Inferior parietal cortex (tissue), 1 donor: ENCODE results near the gene TGFB3.
"Not testable (repeated sequence)": the region's sequence is repeated elsewhere in the genome, so short reads cannot be mapped to it uniquely, and the experiment has no call there.

Experiments used
- DNase-seq: peaks from one replicate; pipeline ENCODE4 v3.0.0-alpha.2; 2016; ENCODE audit errors: extremely low spot score

Gene TGFB3

DNA sequence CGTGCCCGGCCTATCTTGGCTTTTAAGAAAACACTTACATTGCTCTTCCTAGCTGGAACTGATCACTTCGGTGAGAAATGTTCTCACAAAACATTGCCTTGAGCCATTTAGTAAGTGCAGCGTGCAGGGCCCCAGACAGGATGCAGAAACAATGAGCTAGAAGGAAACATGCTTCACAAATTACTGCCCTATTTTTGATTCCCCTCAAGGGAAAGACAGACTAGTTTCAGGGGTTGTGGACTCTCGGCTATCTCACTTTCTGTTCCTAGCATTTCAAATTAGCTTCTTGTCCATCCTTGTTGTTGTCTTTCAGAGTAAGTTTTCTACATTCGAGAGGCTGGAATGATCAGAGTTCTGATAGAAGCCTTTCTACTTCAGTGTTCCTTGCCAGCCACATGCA lies 21.6 kb downstream of the TGFB3 start:
- no peak for DNase-seq

DNA sequence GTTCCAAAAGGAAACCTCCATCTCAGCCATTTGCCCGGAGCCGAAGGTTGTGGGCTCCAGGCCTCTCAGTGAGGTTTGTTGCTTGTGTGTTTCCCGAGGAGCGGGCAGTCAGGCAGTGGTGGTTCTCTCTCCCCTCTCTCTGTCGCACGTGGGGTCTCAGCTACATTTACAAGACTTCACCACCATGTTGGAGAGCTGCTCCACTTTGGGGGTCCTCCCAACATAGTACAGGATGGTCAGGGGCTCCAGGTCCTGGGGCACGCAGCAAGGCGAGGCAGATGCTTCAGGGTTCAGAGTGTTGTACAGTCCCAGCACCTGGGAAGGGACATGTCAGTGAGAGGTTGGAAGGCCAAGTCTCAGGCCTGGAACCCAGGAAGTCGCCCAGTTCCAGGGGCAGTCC lies 22.8 kb downstream of the TGFB3 start:
- no peak for DNase-seq

DNA sequence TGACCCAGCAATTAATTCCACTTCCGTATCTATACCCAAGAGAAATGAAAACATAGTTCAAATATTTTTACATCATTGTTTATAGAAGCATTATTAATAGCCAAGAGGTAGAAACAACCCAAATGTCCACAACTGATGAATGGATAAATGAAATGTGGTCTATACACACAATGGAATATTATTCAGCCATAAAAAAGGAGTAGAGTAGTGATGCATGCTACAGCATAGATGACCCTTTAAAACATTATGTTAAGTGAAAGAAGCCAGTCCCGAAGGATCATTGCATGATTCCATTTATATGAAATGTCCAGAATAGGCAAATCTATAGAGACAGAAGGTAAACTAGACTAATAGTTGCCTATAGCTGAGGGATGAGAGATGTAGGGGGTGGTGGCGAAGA lies 29.3 kb downstream of the TGFB3 start:
- no peak for DNase-seq

DNA sequence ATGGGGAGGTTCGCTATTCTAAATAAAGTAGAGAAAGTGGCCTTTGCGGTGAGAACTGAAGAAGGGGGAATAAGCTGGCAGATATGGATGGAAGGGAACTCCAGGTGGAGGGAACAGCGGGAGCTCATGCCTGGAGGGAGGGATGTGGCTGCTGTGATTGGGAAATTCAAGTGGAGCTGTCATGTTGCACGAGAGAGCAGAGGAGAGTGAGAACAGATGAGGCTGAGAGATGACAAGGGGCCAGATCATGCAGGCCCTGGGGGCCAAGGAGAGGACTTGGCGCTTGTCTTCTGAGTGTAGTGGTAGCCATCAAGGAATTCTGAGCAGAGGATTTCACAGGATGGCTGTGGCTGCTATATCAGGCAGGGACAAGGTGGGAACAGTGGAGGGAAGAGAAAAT lies 35.0 kb downstream of the TGFB3 start:
- DNase-seq: no peak

DNA sequence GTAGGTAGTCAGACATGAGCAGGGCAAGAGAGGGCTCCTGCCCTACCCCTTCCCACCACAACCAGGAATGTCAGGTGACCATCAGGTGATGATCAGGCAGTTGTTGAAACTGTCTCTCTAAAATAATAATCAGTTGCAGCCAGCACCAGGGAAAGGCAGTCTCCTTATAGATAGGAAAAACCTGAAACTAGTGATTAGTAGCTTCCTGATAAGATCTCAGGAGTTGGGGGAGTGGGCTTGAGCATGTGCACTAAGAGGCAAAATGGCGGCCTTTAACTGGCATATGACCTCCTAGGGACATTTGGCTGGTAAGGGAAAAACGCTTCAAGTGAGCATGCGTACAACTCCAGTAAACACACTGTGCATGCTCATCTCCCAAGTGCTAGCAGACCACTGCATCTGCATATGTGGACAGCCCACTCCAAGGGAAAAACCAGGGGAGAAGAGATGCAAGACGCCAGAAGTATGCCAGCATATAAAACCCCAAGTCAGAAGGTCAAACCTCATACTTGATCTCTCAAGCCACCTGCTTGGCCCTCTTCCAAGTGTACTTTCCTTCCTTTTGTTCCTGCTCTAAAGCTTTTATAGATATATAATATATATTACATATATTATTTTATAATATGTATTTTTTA lies 37.1 kb downstream of the TGFB3 start:
- no peak for DNase-seq

DNA sequence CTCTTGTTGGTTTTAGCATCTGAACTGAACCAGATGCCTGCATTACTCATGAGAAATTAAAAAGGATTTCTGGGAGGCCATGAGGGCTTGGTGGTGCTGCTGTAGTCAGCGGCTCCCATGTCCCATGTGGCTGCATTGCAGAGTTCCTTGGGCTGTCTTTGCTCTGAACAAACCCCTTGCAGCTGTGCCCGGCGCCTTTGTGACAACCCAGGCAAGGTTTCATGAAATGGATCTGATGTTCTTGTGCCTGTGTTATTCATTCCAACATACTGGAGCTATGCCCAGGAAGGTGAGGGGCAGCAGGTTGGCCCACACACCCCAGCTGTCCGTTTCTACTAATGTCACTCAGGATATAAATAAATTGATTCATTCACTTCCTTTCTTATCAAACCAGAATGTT lies 40.8 kb downstream of the TGFB3 start:
- no peak for DNase-seq

DNA sequence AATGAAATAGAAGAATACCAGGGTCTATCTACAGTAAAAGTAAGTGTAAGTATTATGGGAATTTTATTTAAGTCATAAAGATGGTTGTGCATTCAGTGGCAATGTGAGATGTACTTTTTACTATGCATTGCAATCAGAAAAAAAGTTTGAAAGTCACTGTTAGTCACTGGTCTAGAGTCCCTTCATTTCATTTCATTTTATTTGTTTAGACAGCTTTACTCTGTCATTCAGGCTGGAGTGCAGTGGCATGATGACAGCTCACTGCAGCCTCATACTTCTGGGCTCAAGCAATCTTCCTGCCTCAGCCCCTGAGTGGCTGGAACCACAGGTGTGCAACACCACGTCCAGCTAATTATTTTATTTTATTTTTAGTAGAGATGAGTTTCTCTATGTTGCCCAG lies 42.6 kb downstream of the TGFB3 start:
- no peak for DNase-seq

DNA sequence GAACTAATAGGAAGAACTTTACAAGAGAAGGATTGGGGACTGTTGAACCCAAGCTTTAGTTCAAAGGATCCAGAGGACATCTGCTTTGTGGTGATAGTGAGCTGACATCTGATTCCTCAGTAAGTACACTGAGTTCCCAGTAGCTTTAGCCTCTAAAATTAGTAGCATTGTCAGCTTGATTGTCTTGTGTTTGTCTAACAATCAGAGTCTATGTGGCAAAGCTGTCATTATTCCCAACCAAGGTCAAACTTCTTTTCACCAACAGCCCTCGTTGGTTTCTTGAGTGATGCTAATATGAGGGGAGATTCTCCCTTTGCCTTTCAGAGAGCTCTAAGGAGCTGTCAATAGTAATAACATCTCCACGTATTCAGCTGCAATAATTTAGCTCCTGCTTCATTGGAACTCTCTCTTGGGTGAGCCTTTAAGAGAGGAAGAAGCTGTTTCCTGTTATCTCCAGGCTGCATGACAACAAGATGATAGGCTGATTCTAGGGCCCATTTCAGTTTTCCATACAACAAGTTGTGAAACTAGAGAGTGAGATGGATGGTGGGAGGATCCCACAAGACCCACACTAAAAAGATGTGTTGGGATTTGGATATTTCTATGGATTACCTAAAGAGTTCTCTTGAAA lies 46.7 kb downstream of the TGFB3 start:
- peak; percentile 74 for DNase-seq

DNA sequence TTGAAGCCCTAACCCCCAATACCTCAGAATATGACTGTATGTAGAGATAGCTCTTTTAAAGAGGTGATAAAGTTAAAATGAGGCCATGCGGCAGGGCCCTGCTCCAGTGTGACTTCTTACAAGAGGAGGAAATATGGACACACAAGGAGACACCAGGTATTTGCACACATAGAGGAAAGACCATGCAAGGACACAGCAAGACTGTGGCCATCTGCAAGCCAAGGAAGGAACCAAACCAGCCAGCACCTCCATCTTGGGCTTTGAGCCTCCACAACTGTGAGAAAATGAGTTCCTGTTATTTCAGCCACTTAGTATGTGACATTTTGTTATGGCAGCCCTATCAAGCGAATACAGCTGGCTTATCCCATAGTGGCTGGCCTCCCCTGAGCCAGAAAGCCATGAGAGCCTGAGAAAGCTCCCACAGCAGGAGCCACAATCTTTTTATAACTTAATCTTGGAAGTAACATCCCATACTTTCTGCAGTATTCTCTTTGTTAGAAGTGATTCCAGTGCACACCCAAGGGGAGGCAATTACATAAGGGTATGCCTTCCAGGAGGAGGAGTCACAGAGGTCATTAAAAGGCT lies 48.0 kb downstream of the TGFB3 start:
- DNase-seq: no peak

DNA sequence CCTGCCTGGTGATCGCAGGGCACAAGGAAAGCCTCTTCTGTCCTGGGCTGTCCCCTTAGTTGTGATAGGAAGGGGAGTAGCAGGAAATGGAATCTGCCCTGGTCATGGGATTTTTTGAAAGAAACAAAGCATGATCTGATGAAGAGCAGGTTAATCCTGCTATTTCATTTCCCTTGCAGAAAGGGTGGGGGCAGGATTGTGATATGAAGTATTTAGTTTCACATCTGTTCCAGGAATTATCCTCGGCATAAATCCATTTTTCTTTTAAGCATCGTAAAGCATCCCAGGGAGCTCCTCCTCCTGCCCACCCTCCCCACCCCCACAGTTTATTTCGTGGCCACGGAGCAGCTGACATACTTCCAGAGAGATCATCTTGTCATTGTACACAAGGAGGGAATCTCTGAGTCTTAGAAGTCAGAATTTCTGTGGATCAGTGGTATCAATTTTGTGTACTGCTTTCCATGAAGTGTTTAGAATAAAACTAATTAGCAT lies 53.1 kb downstream of the TGFB3 start:
- no peak for DNase-seq

DNA sequence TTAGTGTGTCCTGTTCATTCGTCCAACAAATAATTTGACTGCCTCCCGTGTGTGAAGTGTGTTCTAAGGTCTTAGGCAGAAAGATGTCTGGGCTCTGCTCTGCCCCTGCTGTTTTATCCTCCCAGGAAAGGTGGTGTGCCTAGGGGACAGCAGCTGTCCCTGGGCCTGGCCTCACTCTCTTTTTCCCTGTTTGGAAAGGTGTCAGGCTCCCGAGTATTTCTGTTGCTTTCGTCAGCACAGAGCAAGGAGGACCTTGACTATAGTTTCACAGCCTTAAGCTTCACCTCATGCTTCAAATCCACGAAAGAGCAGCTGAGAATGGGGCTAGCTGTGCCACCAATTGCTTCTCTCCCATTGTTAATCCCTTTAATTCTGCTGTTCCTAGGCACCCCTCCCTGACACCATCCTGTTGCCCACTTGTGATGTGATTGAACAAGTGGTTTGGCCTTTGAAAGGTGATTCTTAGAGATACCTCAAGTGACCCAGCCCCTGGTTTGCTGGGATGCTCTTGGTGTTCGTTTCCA lies 54.2 kb downstream of the TGFB3 start:
- DNase-seq: no peak

DNA sequence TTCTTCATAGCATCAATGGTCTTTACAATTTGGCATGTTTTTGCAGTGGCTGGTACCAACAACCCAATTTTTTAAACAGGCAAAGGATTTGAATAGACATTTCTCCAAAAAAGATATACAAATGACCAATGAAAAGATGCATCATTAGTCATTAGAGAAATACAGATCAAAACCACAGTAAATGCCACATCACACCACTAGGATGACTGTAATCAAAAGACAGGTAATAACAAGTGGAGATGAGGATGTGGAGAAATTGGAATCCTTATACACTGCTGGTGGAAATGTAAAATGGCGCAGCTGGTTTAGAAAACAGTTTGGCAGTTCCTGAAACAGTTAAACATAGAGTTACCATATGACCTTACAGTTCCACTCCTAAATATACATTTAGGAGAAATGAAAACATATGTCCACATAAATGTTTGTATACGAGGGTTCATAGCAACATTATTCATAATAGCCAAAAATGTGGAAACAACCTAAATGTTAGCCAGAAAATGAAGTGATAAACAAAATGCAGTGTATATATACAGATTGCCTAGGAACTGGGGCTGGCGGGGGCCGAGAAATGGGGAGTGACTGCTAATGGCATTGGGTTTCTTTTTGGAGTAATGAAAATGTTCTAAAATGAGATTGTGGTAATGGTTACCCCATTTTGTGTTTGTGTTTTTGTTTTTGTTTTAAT lies 55.2 kb downstream of the TGFB3 start:
- DNase-seq: no peak

DNA sequence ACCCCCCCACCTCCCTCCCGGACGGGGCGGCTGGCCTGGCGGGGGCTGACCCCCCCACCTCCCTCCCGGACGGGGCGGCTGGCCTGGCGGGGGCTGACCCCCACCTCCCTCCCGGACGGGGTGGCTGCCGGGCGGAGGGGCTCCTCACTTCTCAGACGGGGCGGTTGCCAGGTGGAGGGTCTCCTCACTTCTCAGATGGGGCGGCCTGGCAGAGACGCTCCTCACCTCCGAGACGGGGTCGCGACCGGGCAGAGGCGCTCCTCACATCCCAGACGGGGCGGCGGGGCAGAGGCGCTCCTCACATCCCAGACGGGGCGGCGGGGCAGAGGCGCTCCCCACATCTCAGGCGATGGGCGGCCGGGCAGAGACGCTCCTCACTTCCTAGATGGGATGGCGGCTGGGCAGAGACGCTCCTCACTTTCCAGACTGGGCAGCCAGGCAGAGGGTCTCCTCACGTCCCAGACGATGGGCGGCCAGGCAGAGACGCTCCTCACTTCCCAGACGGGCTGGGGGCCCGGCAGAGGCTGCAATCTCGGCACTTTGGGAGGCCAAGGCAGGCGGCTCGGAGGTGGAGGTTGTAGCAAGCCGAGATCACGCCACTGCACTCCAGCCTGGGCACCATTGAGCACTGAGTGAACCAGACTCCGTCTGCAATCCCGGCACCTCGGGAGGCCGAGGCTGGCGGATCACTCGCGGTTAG lies 56.5 kb downstream of the TGFB3 start:
- not testable (repeated sequence) for DNase-seq

DNA sequence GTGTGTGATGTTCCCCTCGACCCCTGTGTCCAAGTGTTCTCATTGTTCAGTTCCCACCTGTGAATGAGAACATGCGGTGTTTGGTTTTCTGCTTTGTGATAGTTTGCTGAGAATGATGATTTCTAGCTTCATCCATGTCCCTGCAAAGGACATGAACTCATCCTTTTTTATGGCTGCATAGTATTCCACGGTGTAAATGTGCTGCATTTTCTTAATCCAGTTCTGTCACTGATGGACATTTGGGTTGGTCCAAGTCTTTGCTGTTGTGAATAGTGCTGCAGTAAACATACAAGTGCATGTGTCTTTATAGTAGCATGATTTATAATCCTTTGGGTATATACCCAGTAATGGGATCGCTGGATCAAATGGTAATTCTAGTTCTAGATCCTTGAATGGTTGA lies 61.4 kb downstream of the TGFB3 start:
- not testable (repeated sequence) for DNase-seq

DNA sequence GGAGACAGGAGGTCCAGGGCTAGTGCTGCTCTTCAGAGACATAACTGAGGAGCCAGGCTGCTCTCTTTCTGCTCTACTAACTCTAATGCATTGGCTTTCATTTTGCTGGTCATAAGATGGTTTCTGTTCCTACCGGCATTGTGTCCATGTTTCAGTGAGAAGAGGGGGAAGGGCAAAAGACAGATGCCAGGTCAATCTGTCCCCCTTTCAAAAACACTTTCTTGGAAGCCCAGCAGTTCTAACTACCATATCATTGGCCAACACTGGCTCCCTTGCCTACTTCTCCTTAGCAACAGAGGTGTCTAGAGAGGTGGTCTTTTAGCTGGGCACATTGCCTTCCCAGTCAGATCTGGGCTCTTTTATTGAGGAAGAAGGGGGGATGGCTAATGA lies 63.9 kb downstream of the TGFB3 start:
- DNase-seq: no peak

DNA sequence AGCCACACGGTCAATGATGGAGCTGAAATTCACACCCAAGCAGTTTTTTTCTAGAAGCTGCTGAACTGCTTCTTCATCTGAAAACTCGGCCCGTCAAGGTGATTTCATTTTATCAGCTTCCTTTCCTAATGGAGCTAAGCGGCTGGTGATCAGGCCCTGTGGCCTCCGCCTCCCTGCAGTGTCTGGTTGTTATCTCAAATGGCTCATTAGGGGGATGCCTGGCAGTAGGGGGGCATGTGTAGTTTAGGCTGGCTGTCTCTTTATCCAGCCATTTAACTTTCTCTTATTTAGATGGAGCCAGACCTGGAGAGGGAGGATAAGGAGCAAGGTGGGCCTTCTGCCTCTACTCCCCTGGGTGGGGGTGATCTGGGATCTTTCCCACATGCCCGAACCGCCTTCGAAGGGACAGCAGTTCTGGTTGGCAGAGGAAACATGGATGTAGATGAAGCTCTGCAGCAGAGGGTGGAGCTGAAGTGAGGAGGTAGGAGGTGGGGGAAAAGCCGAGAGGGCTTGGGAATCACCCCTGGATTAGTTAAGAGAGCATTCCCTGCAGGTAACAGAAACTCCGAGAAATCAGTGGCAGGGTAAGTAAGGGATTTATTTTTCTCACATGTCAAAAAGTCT lies 64.4 kb downstream of the TGFB3 start:
- DNase-seq: no peak

DNA sequence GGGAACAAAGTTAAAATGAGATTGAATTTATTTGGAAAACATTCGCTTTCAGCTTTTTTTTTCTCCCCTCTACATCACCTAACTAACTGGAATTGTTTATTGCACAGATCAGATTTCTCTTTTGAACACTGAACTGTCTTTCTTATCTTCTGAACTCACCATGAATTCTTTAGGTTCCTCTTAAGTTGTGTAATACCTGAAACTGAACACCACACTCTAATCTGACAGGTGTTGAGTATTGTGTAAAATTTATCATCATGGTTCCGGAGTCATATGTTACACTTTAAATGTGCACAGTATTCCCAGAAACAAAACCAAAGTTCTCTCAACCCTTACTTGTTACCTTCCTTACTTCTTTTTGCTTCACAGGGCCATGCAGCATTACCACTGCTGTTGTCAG lies 66.8 kb downstream of the TGFB3 start:
- no peak for DNase-seq

DNA sequence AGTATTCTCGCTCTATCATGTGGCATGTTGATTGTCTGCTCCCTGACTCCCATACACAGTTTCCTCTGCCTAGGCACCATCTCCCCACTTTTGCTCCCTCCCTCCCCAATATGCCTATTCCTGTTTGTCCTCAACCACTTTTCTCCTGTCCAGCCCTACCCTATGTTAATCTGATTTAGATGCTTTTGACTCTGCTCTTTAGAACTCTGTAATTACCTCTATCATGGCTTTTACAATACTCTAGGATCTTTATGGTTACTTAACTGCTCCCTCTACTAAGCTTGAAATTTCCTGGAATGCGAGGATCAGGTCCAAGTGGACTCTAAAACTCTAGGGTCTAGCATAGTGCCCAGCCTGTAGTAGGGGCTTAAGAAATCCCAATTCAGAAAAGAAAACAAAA lies 68.6 kb downstream of the TGFB3 start:
- no peak for DNase-seq

DNA sequence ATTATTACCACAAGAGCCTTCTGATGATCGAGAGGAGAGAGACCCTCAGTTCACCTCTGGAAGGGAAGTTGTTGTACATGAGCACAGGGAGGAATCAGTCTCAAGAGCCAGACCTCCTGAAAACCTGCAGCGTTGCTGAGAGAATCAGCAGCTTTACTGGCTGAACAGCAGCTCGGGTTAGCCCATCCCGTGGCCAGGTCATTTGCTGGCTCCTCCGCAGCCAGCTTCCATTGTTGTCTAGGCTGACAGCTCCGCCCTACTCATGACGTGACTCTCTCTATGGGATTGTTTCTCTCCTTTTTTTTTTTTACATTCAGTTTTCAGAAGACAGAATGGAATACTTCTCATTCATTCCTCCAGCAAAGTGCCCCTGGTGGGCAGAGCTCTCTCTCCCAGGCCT lies 69.9 kb downstream of the TGFB3 start:
- DNase-seq: peak; percentile 50

DNA sequence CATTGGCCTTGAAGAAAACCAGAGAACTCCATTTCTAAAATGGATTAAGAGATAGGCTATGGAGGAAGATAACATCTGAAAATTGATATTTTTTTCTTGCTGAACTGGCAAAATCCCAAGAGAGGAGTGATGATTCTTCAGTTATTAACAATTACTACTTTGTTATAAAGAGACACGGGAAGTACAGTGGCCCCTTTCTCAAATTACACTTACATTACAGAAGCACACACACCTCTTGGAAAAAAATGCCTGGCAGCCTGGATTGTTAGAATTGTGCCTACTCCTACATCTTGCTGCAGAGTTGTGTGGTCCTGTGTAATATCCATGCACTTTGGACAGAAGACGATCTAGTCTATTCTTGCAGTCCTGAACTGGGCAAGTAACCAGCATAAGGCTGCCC lies 71.7 kb downstream of the TGFB3 start:
- DNase-seq: no peak

DNA sequence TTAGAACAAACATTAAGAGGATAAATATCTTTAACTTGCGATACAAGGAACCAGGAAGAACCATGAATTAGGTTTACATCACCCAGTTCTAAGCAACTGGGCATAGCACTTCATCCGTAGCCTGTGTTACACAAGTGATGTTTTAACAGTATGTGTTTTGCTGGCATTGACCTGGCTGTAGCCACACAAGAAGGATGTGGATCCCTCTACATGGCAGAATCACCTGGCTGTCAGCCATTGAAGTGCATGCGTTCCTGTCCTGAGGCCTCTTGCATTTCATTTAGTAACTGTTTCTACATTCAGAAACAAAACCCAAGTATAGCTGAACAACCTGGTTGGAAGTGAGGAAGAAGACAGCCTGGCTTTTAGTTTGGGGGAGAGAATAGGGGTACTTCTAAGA lies 72.2 kb downstream of the TGFB3 start:
- DNase-seq: no peak
